H9 (cell line): ENCODE results near the gene NHSL2. TPM values are rescaled to one million over a fixed set of nuclear protein-coding genes. Genes with fewer than 3 reads are reported as not detected.

Source experiments
- DNase-seq: peaks from one replicate; pipeline ENCODE4 v3.0.0-alpha.2; 2017
- H2AFZ ChIP-seq: one replicate; pipeline ENCODE4 v1.6.1; 2013; ENCODE audit warnings: mild to moderate bottlenecking, low read length, control low read depth, moderate library complexity
- H2AK5ac ChIP-seq: 2 replicates; pipeline ENCODE4 v1.6.1; 2013; ENCODE audit warnings: low read length, control low read depth, mixed read lengths; ENCODE audit not compliant: insufficient read length
- H2BK120ac ChIP-seq: one replicate; pipeline ENCODE4 v1.6.1; 2013; ENCODE audit warnings: low read depth, mild to moderate bottlenecking, low read length, control low read depth, inconsistent platforms; ENCODE audit not compliant: poor library complexity, severe bottlenecking
- H2BK12ac ChIP-seq: 2 replicates; pipeline ENCODE4 v1.6.1; 2013; ENCODE audit warnings: low read length, control low read depth, mixed read lengths, low read depth; ENCODE audit not compliant: insufficient read length
- H2BK15ac ChIP-seq: 2 replicates; pipeline ENCODE4 v1.6.1; 2013; ENCODE audit warnings: low read depth, low read length, control low read depth
- H2BK20ac ChIP-seq: one replicate; pipeline ENCODE4 v1.6.1; 2013; ENCODE audit warnings: low read depth, mild to moderate bottlenecking, low read length, control low read depth, inconsistent platforms; ENCODE audit not compliant: poor library complexity, severe bottlenecking
- H2BK5ac ChIP-seq: 2 replicates; pipeline ENCODE4 v1.6.1; 2013; ENCODE audit warnings: low read length, control low read depth, mixed read lengths; ENCODE audit not compliant: insufficient read length
- H3K14ac ChIP-seq: 2 replicates; pipeline ENCODE4 v1.6.1; 2013; ENCODE audit warnings: low read length, control low read depth; ENCODE audit not compliant: insufficient read depth
- H3K18ac ChIP-seq: 2 replicates; pipeline ENCODE4 v1.6.1; 2013; ENCODE audit warnings: low read depth, mild to moderate bottlenecking, mixed read lengths, low read length, control low read depth; ENCODE audit not compliant: insufficient read length
- H3K23ac ChIP-seq: 2 replicates; pipeline ENCODE4 v1.6.1; 2013; ENCODE audit warnings: low read length, control low read depth, mixed read lengths, low read depth; ENCODE audit not compliant: insufficient read length
- H3K23me2 ChIP-seq: 2 replicates; pipeline ENCODE4 v1.6.1; 2013; ENCODE audit warnings: low read depth, mild to moderate bottlenecking, mixed read lengths, low read length, control low read depth; ENCODE audit not compliant: insufficient read length, poor library complexity, severe bottlenecking
- H3K27ac ChIP-seq: 2 replicates; pipeline ENCODE4 v1.5.1; 2013; ENCODE audit warnings: low read length, control low read depth, mixed read lengths, low read depth; ENCODE audit not compliant: insufficient read length
- H3K27me3 ChIP-seq: 2 replicates; pipeline ENCODE4 v1.6.1; 2013; ENCODE audit warnings: low read length, control low read depth, inconsistent platforms; ENCODE audit not compliant: insufficient read depth
- H3K4ac ChIP-seq: 2 replicates; pipeline ENCODE4 v1.6.1; 2013; ENCODE audit warnings: low read depth, mild to moderate bottlenecking, control low read depth, inconsistent platforms, low read length, moderate library complexity
- H3K4me1 ChIP-seq: 2 replicates; pipeline ENCODE4 v1.6.1; 2013; ENCODE audit warnings: low read length, control low read depth, inconsistent platforms; ENCODE audit not compliant: insufficient read depth
- H3K4me2 ChIP-seq: 2 replicates; pipeline ENCODE4 v1.6.1; 2013; ENCODE audit warnings: low read length, control low read depth, mixed read lengths; ENCODE audit not compliant: insufficient read length, insufficient read depth
- H3K56ac ChIP-seq: 2 replicates; pipeline ENCODE4 v1.6.1; 2013; ENCODE audit warnings: low read depth, mild to moderate bottlenecking, mixed read lengths, low read length, control low read depth; ENCODE audit not compliant: insufficient read length
- H3K79me1 ChIP-seq: 2 replicates; pipeline ENCODE4 v1.6.1; 2013; ENCODE audit warnings: low read depth, mild to moderate bottlenecking, moderate library complexity, low read length, control low read depth, inconsistent platforms; ENCODE audit not compliant: insufficient read depth, poor library complexity, severe bottlenecking
- H3K79me2 ChIP-seq: 2 replicates; pipeline ENCODE4 v1.6.1; 2013; ENCODE audit warnings: low read length, control low read depth, inconsistent platforms; ENCODE audit not compliant: insufficient read depth
- H3K9ac ChIP-seq: 2 replicates; pipeline ENCODE4 v1.6.1; 2013; ENCODE audit warnings: low read length, control low read depth, mixed read lengths; ENCODE audit not compliant: insufficient read length; ENCODE audit errors: extremely low read depth
- H3K9me3 ChIP-seq: one replicate; pipeline ENCODE4 v1.6.1; 2013; ENCODE audit warnings: low read depth, low read length, inconsistent platforms; ENCODE audit not compliant: control insufficient read depth
- H3T11ph ChIP-seq: one replicate; pipeline ENCODE4 v1.6.1; 2013; ENCODE audit warnings: mild to moderate bottlenecking, low read length, control low read depth, inconsistent platforms
- H4K20me1 ChIP-seq: one replicate; pipeline ENCODE4 v1.6.1; 2013; ENCODE audit not compliant: control insufficient read depth, insufficient read length, insufficient read depth
- H4K5ac ChIP-seq: 2 replicates; pipeline ENCODE4 v1.6.1; 2013; ENCODE audit warnings: low read depth, mild to moderate bottlenecking, mixed read lengths, low read length, control low read depth; ENCODE audit not compliant: insufficient read length
- H4K8ac ChIP-seq: replicated peaks from 2 replicates; pipeline ENCODE4 v1.6.1; 2013; ENCODE audit warnings: low read length, control low read depth, mixed read lengths, low read depth; ENCODE audit not compliant: insufficient read length
- H4K91ac ChIP-seq: 2 replicates; pipeline ENCODE4 v1.6.1; 2013; ENCODE audit warnings: low read depth, mild to moderate bottlenecking, moderate library complexity, mixed read lengths, low read length, control low read depth; ENCODE audit not compliant: insufficient read length
- H3K27ac Mint-ChIP-seq, 3 experiments: 2 replicates in 2 of 3; 3 replicates in 1 of 3; pipeline ENCODE4 v1.8.0; 2020 to 2021; ENCODE audit warnings: mixed read lengths in 3 of 3, mild to moderate bottlenecking in 1 of 3, moderate library complexity in 1 of 3
- H3K27me3 Mint-ChIP-seq: 2 replicates; pipeline ENCODE4 v1.8.0; 2021; ENCODE audit warnings: low read depth, mild to moderate bottlenecking, moderate library complexity, mixed read lengths
- H3K36me3 Mint-ChIP-seq, 3 experiments: 2 replicates in 2 of 3; 3 replicates in 1 of 3; pipeline ENCODE4 v1.8.0; 2020 to 2021; ENCODE audit warnings: low read depth in 3 of 3, mixed read lengths in 3 of 3; ENCODE audit not compliant: insufficient read depth in 1 of 3
- H3K4me1 Mint-ChIP-seq, 2 experiments: 2 replicates each; pipeline ENCODE4 v1.8.0; 2020; ENCODE audit warnings: mixed read lengths in 2 of 2
- H3K4me3 Mint-ChIP-seq, 2 experiments: 2 replicates in 1 of 2; 3 replicates in 1 of 2; pipeline ENCODE4 v1.8.0; 2020 to 2021; ENCODE audit warnings: mild to moderate bottlenecking in 2 of 2, mixed read lengths in 2 of 2, moderate library complexity in 1 of 2
- H3K9me3 Mint-ChIP-seq, 2 experiments: 2 replicates in 1 of 2; 3 replicates in 1 of 2; pipeline ENCODE4 v1.8.0; 2020; ENCODE audit warnings: mild to moderate bottlenecking in 2 of 2, mixed read lengths in 2 of 2, moderate library complexity in 1 of 2
- WGBS: extraction: QIAGEN DNeasy Blood & Tissue Kit; methylation state at CpG from one replicate; pipeline ENCODE4 v1.1.7; 2013; ENCODE audit warnings: missing lambda C conversion rate, low lambda C conversion rate, mixed read lengths; ENCODE audit not compliant: insufficient read length; ENCODE audit errors: extremely low coverage; 5-methylcytosine and 5-hydroxymethylcytosine counted together
- total RNA-seq: library from RNA; stranded (reverse); gene quantifications from 2 replicates; pipeline ENCODE4 v1.2.1, GENCODE V29; 2021
- TF ChIP-seq, protein P1 (sequence below): fragments of 200-600 bp; sonication (generic); conservative IDR thresholded peaks from 3 replicates; pipeline ENCODE4 v1.8.0; 2021; ENCODE audit warnings: antibody characterized with exemption, mild to moderate bottlenecking

The NHSL2 gene
- total RNA-seq, 1 experiment from 2014 or later, result 6.4 TPM

DNA sequence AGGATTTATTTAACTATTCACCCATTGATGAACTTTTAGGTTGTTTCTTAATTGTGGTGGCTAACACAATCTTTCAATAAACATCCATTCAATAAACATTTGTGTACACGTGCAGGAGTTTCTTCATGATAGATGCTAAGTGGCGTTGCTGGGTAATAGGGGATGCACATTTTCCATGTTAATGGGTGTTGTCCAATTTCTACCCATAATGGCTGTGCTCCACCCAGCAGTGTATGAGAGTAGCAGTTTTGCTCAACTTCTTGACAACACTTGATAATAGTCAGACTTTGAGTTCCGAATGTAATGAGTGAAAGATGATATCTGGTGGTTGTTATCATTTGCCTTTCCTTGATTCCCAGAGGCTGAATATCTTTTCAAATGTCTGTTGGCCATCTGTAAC, 104.7 kb downstream of the NHSL2 start:
- Histone ChIP-seq H3K23ac (no peak overlapping the region), H2BK12ac (no peak overlapping the region), H2BK20ac (no peak overlapping the region), H3K9me3 (peaks cover 24% of the 10 kb centered on the region), H3K79me2 (no peaks in the 10 kb centered on the region), H3K79me1 (no peaks in the 10 kb centered on the region), H3K23me2 (no peaks in the 10 kb centered on the region), H3K27me3 (no peaks in the 10 kb centered on the region), H3T11ph (no peak overlapping the region), H3K56ac (no peak overlapping the region), H4K5ac (no peak overlapping the region), H2BK120ac (no peak overlapping the region), H3K4ac (no peak overlapping the region), H3K18ac (no peak overlapping the region), H4K20me1 (no peaks in the 10 kb centered on the region), H4K8ac (no peak overlapping the region), H2BK5ac (no peak overlapping the region), H3K27ac (no peak overlapping the region), H3K4me1 (no peaks in the 10 kb centered on the region), H4K91ac (no peak overlapping the region), H2AFZ (no peak overlapping the region), H2BK15ac (no peak overlapping the region), H3K14ac (no peak overlapping the region), H3K4me2 (no peak overlapping the region), H2AK5ac (no peak overlapping the region), H3K9ac (no peak overlapping the region)
- TF ChIP-seq, protein P1, sequence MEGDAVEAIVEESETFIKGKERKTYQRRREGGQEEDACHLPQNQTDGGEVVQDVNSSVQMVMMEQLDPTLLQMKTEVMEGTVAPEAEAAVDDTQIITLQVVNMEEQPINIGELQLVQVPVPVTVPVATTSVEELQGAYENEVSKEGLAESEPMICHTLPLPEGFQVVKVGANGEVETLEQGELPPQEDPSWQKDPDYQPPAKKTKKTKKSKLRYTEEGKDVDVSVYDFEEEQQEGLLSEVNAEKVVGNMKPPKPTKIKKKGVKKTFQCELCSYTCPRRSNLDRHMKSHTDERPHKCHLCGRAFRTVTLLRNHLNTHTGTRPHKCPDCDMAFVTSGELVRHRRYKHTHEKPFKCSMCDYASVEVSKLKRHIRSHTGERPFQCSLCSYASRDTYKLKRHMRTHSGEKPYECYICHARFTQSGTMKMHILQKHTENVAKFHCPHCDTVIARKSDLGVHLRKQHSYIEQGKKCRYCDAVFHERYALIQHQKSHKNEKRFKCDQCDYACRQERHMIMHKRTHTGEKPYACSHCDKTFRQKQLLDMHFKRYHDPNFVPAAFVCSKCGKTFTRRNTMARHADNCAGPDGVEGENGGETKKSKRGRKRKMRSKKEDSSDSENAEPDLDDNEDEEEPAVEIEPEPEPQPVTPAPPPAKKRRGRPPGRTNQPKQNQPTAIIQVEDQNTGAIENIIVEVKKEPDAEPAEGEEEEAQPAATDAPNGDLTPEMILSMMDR, result no peak
- no CpG with 5 or more reads among the region's 3 CpGs for WGBS
- Mint-ChIP-seq H3K27ac (no peak overlapping the region), H3K9me3 (peaks cover 67% of the 10 kb centered on the region in 2 experiments), H3K4me3 (no peak overlapping the region), H3K27me3 (peaks cover 11% of the 10 kb centered on the region), H3K36me3 (peaks cover 19 to 32% (median 24%) of the 10 kb centered on the region in 3 experiments), H3K4me1 (peaks cover 3 to 6% of the 10 kb centered on the region in 2 experiments)
- no peak for DNase-seq
